Ascending aorta (tissue), 2 donors: ENCODE data around the gene ZSCAN1. TPM values are rescaled to one million over a fixed set of nuclear protein-coding genes. Genes with fewer than 3 reads are reported as not detected.
A peak's percentile ranks its signal among the peaks of the same experiment; 100 is the strongest.
"Not testable (repeated sequence)": the region's sequence is repeated elsewhere in the genome, so short reads cannot be mapped to it uniquely, and the experiment has no call there.

Experiments
- DNase-seq, 2 donors: peaks; one replicate each; pipeline ENCODE4 v3.0.0-alpha.2; 2019; ENCODE audit warnings: low spot score in 2 of 2
- H3K27ac ChIP-seq, 2 donors: fragments of 200-600 bp; sonication (generic); one replicate each; pipeline ENCODE4 v1.5.1; 2016 to 2017; ENCODE audit warnings: mild to moderate bottlenecking in 1 of 2
- H3K27me3 ChIP-seq: fragments of 200-600 bp; sonication (generic); one replicate; pipeline ENCODE4 v1.5.1; 2017
- H3K36me3 ChIP-seq, 2 donors: fragments of 200-600 bp; sonication (generic); one replicate each; pipeline ENCODE4 v1.5.1; 2016
- H3K4me1 ChIP-seq, 2 donors: fragments of 200-600 bp; sonication (generic); one replicate each; pipeline ENCODE4 v1.5.1; 2016 to 2017; ENCODE audit warnings: mild to moderate bottlenecking in 1 of 2
- H3K4me3 ChIP-seq, 2 donors: fragments of 200-600 bp; sonication (generic); one replicate each; pipeline ENCODE4 v1.5.1; 2016 to 2017; ENCODE audit warnings: mild to moderate bottlenecking in 1 of 2
- H3K9me3 ChIP-seq, 2 donors: fragments of 200-600 bp; sonication (generic); one replicate each; pipeline ENCODE4 v1.5.1; 2016
- intact Hi-C: fragments of 100-400 bp; cut with DNase I; formaldehyde crosslinking; loops from one replicate; pipeline ENCODE4 v1.15.1; 2023
- total RNA-seq: library from RNA; depleted of rRNA; stranded (reverse); fragments of >200 nt; gene quantifications from one replicate; pipeline ENCODE4 v1.1.0, GENCODE V29; 2016
- TF ChIP-seq, protein P1 (sequence below), 3 experiments: fragments of 200-600 bp in 2 of 3; fragments of 450-650 bp in 1 of 3; sonication (generic) in 2 of 3; IDR thresholded peaks; one replicate each; pipeline ENCODE4 v1.5.1; 2016 to 2019; ENCODE audit warnings: antibody characterized with exemption in 3 of 3, mild to moderate bottlenecking in 1 of 3, moderate library complexity in 1 of 3

ZSCAN1 gene
- total RNA-seq, 1 donor from 2014 or later, result not detected

DNA sequence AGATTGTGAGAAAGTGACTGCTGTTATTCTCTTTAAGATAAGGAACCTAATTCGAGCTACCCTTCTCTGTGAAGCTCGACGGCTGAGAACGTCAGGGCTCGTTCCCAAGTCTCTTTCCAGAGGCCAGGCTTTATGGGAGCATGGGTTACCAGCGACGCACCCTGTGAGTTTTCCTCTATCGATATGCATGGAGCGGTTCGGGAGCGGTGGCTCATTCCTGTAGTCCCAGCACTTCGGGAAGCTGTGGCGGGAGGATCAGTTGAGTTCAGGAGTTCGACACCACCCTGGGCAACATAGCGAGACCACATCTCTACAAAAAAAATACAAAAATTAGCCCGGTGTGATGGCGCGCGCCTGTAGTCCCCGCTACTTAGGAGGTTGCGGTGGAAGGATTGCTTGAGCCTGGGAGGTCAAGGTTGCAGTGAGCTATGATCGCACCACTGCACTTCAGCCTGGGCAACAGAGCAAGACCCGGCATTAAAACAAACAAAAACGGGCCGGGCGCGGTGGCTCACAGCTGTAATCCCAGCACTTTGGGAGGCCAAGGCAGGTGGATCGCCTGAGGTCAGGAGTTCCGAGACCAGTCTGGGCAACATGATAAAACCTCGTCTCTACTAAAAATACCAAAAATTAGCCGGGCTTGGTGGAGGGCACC, 30.5 kb upstream of the ZSCAN1 start:
- intact Hi-C loops, result loop anchor here (2.0 to 5.0 kb wide), 6 partner anchors 56 to 1634 kb away; partner anchors contain the start of genes ZNF135, ZNF329, ZNF416 and ZNF548
- peaks cover 30 to 58% of the 10 kb centered on the region in 2 donors for H3K36me3 ChIP-seq
- H3K9me3 ChIP-seq, result peaks cover 60 to 71% of the 10 kb centered on the region in 2 donors
- H3K4me1 ChIP-seq, result peaks cover 4 to 11% of the 10 kb centered on the region in 2 donors
- H3K27me3 ChIP-seq, result no peaks in the 10 kb centered on the region
- TF ChIP-seq, protein P1, sequence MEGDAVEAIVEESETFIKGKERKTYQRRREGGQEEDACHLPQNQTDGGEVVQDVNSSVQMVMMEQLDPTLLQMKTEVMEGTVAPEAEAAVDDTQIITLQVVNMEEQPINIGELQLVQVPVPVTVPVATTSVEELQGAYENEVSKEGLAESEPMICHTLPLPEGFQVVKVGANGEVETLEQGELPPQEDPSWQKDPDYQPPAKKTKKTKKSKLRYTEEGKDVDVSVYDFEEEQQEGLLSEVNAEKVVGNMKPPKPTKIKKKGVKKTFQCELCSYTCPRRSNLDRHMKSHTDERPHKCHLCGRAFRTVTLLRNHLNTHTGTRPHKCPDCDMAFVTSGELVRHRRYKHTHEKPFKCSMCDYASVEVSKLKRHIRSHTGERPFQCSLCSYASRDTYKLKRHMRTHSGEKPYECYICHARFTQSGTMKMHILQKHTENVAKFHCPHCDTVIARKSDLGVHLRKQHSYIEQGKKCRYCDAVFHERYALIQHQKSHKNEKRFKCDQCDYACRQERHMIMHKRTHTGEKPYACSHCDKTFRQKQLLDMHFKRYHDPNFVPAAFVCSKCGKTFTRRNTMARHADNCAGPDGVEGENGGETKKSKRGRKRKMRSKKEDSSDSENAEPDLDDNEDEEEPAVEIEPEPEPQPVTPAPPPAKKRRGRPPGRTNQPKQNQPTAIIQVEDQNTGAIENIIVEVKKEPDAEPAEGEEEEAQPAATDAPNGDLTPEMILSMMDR (IDR thresholded peaks at IDR 0.05), result no peak
- H3K4me3 ChIP-seq, result peak overlapping the region; percentile 78 to 98
- no peak for DNase-seq
- peak overlapping the region in 1 of 2 donors; percentile 93 for H3K27ac ChIP-seq

DNA sequence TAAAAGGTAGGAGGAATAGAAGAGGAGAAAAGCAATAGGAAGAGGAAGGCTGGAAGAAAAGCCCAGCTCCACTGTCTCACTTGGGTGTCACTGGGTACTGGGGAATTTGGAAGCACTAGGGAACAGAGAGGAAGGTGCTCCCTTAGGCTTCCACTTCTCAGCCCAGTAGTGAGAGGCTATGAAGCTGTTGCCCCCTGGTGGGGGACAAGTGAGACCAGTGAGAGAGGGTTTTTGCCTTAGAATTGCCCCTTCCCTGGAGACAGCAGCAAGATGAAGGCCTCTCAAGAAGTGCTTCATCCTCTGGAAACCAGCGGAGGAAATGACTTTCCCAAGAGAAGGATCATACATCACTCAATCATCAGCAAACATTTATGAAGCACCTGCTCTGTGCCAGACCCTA, 26.5 kb upstream of the ZSCAN1 start:
- Histone ChIP-seq H3K9me3 (peaks cover 69 to 89% of the 10 kb centered on the region in 2 donors), H3K36me3 (peaks cover 6 to 33% of the 10 kb centered on the region in 2 donors), H3K27ac (no peak overlapping the region), H3K4me3 (no peak overlapping the region), H3K4me1 (peaks cover 0 to 6% of the 10 kb centered on the region in 2 donors), H3K27me3 (no peaks in the 10 kb centered on the region)
- DNase-seq, result no peak
- TF ChIP-seq, protein P1 (IDR thresholded peaks at IDR 0.05), result no peak
- intact Hi-C loops, result no loop called here

DNA sequence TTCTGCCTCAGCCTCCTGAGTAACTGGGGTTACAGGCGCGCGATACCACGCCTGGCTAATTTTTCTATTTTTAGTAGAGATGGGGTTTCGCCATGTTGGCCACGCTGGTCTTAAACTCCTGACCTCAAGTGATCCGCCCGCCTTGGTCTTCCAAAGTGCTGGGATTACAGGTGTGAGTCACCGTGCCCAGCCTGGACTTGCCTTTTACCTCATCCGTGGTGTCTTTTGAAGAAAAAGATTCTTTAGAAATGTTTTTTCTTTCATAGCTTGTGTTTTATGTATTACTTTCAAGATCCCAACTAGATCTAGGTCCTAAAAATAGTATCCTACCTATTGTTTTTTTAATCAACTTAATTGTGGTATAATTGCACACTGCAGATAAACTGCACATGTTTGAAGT, 24.9 kb upstream of the ZSCAN1 start:
- DNase-seq, H3K27me3 ChIP-seq, H3K4me3 ChIP-seq, H3K27ac ChIP-seq, intact Hi-C loops, H3K4me1 ChIP-seq: not testable (repeated sequence)
- Histone ChIP-seq H3K36me3 (peaks cover 6 to 33% of the 10 kb centered on the region in 2 donors), H3K9me3 (peaks cover 77 to 91% of the 10 kb centered on the region in 2 donors)

GRCh38 chr19:58009301-58009665, 24.5 kb upstream of the ZSCAN1 start:
- no peak for DNase-seq
- no peak overlapping the region for H3K4me3 ChIP-seq
- peaks cover 73 to 89% of the 10 kb centered on the region in 2 donors for H3K9me3 ChIP-seq
- H3K36me3 ChIP-seq, result peaks cover 6 to 31% of the 10 kb centered on the region in 2 donors
- intact Hi-C loops, result no loop called here
- no peak overlapping the region for H3K27ac ChIP-seq
- H3K27me3 ChIP-seq, result no peaks in the 10 kb centered on the region
- TF ChIP-seq, protein P1 (IDR thresholded peaks at IDR 0.05), result no peak
- H3K4me1 ChIP-seq, result no peaks in the 10 kb centered on the region

DNA sequence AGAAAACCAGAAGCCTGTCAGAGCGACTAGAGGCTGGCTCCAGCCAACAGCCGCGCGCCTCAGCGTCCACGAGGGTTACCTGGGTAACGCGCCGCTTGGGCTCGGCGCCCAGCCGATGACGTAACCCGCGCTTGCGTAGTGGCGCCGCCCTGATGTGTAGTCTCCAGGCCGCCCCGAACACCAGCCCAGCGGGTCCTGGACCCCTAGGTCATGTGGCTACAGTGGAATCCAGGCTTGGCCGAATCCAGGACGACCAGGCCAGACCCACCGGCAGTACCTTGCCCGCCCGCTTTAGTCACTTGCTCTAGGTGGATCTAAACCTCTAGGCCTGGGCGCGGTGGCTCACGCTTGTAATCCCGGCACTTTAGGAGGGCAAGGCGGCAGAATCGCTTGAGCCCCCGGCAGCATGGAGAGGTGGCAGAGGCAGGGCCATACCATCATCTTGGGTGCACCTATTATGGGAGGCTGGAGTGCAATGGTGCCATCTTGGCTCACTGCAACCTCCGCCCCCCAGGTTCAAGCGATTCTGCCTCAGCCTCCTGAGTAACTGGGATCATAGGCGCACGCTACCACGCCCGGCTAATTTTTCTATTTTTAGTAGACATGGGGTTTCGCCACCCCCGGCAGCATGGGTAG, 24.0 kb upstream of the ZSCAN1 start:
- no peaks in the 10 kb centered on the region for H3K27me3 ChIP-seq
- no peak overlapping the region for H3K27ac ChIP-seq
- peak in 1 of 2 donors; percentile 83 for DNase-seq
- H3K4me3 ChIP-seq, result peak overlapping the region; percentile 26 to 36
- TF ChIP-seq, protein P1 (IDR thresholded peaks at IDR 0.05), result no peak
- intact Hi-C loops, result no loop called here
- H3K4me1 ChIP-seq, result no peaks in the 10 kb centered on the region
- H3K9me3 ChIP-seq, result peaks cover 68 to 84% of the 10 kb centered on the region in 2 donors
- peaks cover 6 to 26% of the 10 kb centered on the region in 2 donors for H3K36me3 ChIP-seq

DNA sequence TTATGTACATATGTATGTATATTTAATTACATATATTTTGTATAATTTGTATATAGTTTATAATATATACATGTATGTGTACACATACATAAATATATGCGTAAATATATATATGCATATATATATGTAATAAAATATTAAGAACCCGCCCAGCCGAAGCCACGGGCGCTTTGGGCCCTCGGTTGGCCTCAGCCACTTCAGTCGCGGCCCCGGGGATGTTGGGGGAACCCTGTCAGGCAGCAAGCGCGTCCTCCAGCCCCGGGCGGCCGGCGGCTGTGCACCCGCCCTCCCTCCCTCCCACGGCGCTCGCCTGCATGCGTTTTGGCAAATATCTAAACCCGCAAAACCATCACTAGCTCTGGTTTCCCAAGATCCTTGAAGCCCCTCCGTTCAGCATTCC, 23.3 kb upstream of the ZSCAN1 start:
- Histone ChIP-seq H3K4me1 (no peaks in the 10 kb centered on the region), H3K4me3 (no peak overlapping the region), H3K27me3 (no peaks in the 10 kb centered on the region), H3K9me3 (peaks cover 61 to 77% of the 10 kb centered on the region in 2 donors), H3K36me3 (peaks cover 6 to 18% of the 10 kb centered on the region in 2 donors), H3K27ac (no peak overlapping the region)
- TF ChIP-seq, protein P1 (IDR thresholded peaks at IDR 0.05), result no peak
- DNase-seq, result no peak
- intact Hi-C loops, result no loop called here
